Ascending aorta (tissue), 2 donors: ENCODE data around the gene REXO1. TPM values are rescaled to one million over a fixed set of nuclear protein-coding genes. Genes with fewer than 3 reads are reported as not detected.

Source experiments
- DNase-seq, 2 donors: peaks; one replicate each; pipeline ENCODE4 v3.0.0-alpha.2; 2019; ENCODE audit warnings: low spot score in 2 of 2
- H3K27ac ChIP-seq, 2 donors: fragments of 200-600 bp; sonication (generic); one replicate each; pipeline ENCODE4 v1.5.1; 2016 to 2017; ENCODE audit warnings: mild to moderate bottlenecking in 1 of 2
- H3K27me3 ChIP-seq: fragments of 200-600 bp; sonication (generic); one replicate; pipeline ENCODE4 v1.5.1; 2017
- H3K36me3 ChIP-seq, 2 donors: fragments of 200-600 bp; sonication (generic); one replicate each; pipeline ENCODE4 v1.5.1; 2016
- H3K4me1 ChIP-seq, 2 donors: fragments of 200-600 bp; sonication (generic); one replicate each; pipeline ENCODE4 v1.5.1; 2016 to 2017; ENCODE audit warnings: mild to moderate bottlenecking in 1 of 2
- H3K4me3 ChIP-seq, 2 donors: fragments of 200-600 bp; sonication (generic); one replicate each; pipeline ENCODE4 v1.5.1; 2016 to 2017; ENCODE audit warnings: mild to moderate bottlenecking in 1 of 2
- H3K9me3 ChIP-seq, 2 donors: fragments of 200-600 bp; sonication (generic); one replicate each; pipeline ENCODE4 v1.5.1; 2016
- CTCF ChIP-seq, 3 experiments: fragments of 200-600 bp in 2 of 3; fragments of 450-650 bp in 1 of 3; sonication (generic) in 2 of 3; IDR thresholded peaks; one replicate each; pipeline ENCODE4 v1.5.1; 2016 to 2019; ENCODE audit warnings: antibody characterized with exemption in 3 of 3, mild to moderate bottlenecking in 1 of 3, moderate library complexity in 1 of 3
- intact Hi-C: fragments of 100-400 bp; cut with DNase I; formaldehyde crosslinking; loops from one replicate; pipeline ENCODE4 v1.15.1; 2023
- total RNA-seq: library from RNA; depleted of rRNA; stranded (reverse); fragments of >200 nt; gene quantifications from one replicate; pipeline ENCODE4 v1.1.0, GENCODE V29; 2016

The REXO1 gene
- total RNA-seq, 1 donor from 2014 or later, result 45.1 TPM

GRCh38 chr19:1854039-1854541 is 5.8 kb upstream of the REXO1 start:
- no peak for DNase-seq
- Histone ChIP-seq H3K4me1 (peaks cover 6 to 20% of the 10 kb centered on the region in 2 donors), H3K27ac (no peak overlapping the region), H3K36me3 (peaks cover 0 to 5% of the 10 kb centered on the region in 2 donors), H3K27me3 (no peaks in the 10 kb centered on the region), H3K4me3 (no peak overlapping the region), H3K9me3 (no peaks in the 10 kb centered on the region)
- intact Hi-C loops, result no loop called here
- no peak for TF ChIP-seq CTCF (IDR thresholded peaks at IDR 0.05)

- intact Hi-C loops, result no loop called here
- H3K4me1 ChIP-seq, result peaks cover 6 to 20% of the 10 kb centered on the region in 2 donors
- no peaks in the 10 kb centered on the region for H3K27me3 ChIP-seq
- H3K9me3 ChIP-seq, result no peaks in the 10 kb centered on the region
- DNase-seq, result peak in 1 of 2 donors; percentile 83
- peak; percentile 72 to 89 (median 84) for TF ChIP-seq CTCF (IDR thresholded peaks at IDR 0.05)
- peaks cover 0 to 5% of the 10 kb centered on the region in 2 donors for H3K36me3 ChIP-seq
- no peak overlapping the region for H3K27ac ChIP-seq
- H3K4me3 ChIP-seq, result no peak overlapping the region
These were observed 5.2 kb upstream of the REXO1 start for GRCh38 chr19:1853295-1854038.

- H3K36me3 ChIP-seq, result peaks cover 0 to 5% of the 10 kb centered on the region in 2 donors
These were observed 4.4 kb upstream of the REXO1 start for GRCh38 chr19:1852581-1853128.

GRCh38 chr19:1851654-1852580 is 3.6 kb upstream of the REXO1 start:
- H3K9me3 ChIP-seq, result no peaks in the 10 kb centered on the region
- peaks cover 6 to 12% of the 10 kb centered on the region in 2 donors for H3K4me1 ChIP-seq
- no peak overlapping the region for H3K4me3 ChIP-seq
- H3K27me3 ChIP-seq, result no peaks in the 10 kb centered on the region
- DNase-seq, result no peak
- no peak overlapping the region for H3K27ac ChIP-seq
- H3K36me3 ChIP-seq, result peaks cover 0 to 5% of the 10 kb centered on the region in 2 donors
- intact Hi-C loops, result no loop called here
- no peak for TF ChIP-seq CTCF (IDR thresholded peaks at IDR 0.05)

More at GRCh38 chr19:1852581-1853128, 4.4 kb upstream of the REXO1 start:
- Histone ChIP-seq H3K27me3 (no peaks in the 10 kb centered on the region), H3K27ac (no peak overlapping the region), H3K4me3 (no peak overlapping the region), H3K4me1 (peaks cover 5 to 13% of the 10 kb centered on the region in 2 donors), H3K9me3 (no peaks in the 10 kb centered on the region)
- intact Hi-C loops, result no loop called here
- no peak for TF ChIP-seq CTCF (IDR thresholded peaks at IDR 0.05)
- no peak for DNase-seq

- Histone ChIP-seq H3K27me3 (no peaks in the 10 kb centered on the region), H3K36me3 (peaks cover 0 to 5% of the 10 kb centered on the region in 2 donors), H3K4me3 (no peak overlapping the region), H3K9me3 (no peaks in the 10 kb centered on the region), H3K4me1 (peaks cover 12 to 21% of the 10 kb centered on the region in 2 donors), H3K27ac (no peak overlapping the region)
- intact Hi-C loops, result no loop called here
- DNase-seq, result no peak
- no peak for TF ChIP-seq CTCF (IDR thresholded peaks at IDR 0.05)
These were observed 2.7 kb upstream of the REXO1 start for GRCh38 chr19:1850809-1851653.
